GM21447 (cell line): ENCODE data around the gene CDSN.

Experiments
- ATAC-seq: cut with Tn5 transposase; IDR thresholded peaks from one replicate; pipeline ENCODE4 v1.9.1; 2021; ENCODE audit not compliant: unreplicated experiment

The CDSN gene

GRCh38 chr6:31121131-31121790 lies 1.0 kb upstream of the CDSN start:
- no peak for ATAC-seq

GRCh38 chr6:31118178-31118577 lies 2.1 kb downstream of the CDSN start:
- ATAC-seq: no peak

DNA sequence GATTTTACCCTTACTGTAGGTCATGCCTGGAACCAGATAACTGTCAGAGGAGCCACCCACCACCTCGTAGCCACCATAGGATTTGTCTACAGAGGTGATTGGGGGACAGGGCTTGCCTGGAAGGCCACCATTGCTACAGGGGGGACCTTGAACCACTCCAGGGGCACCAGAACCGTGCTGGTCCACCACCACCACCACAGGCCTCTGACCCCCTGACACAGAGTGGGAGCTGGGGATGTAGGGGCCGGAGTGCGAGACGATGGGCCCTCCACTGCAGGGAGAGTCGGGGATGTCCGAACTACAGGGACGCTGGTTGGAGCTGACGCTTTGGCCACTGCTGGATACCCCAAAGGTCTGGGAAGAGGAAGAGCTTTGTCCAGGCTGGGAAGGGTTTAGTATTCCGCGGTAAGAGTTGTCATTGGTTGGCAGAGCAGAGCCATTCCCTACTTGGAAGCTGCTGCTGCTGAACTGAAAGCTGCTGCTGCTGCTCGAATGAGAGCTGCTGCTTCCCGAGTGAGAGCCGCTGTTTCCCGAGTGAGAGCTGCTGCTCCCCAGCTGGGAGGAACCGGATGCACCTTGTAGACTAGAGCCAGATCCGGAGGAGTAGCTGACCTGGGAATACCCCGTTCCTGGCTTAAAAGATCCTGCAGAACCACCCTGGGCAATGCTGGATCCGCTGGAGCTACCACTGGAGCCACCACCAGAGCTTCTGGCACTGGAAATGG lies 3.4 kb downstream of the CDSN start:
- no peak for ATAC-seq

- no peak for ATAC-seq
Measured at GRCh38 chr6:31115941-31116560, 4.2 kb downstream of the CDSN start.

- ATAC-seq: no peak
Measured at GRCh38 chr6:31114970-31115849, 5.0 kb downstream of the CDSN start.

DNA sequence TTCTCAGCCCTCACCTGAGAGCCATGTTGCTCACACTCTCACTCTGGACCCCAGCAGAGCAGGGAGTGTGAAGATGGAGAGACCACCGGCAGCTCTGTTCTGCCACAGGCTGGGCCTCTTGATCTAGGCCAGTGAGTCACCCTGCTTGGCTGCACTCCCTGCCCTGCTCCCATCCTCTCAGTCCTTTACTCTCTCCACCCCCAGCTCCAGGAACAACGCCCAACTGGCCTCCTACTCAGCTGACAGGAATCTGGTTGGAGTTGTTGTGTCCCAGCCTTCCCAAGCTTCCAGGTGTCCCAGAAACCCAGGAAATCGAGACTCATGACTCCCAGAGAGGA lies 5.7 kb downstream of the CDSN start, which contains the start of gene PSORS1C1:
Gene PSORS1C1 (plus strand): TSS at position 260 of the 338 bp plus-strand sequence. CDS start 14,833 bp downstream, outside the sequence.
- ATAC-seq: no peak

- no peak for ATAC-seq
Measured at GRCh38 chr6:31113861-31114540, 6.2 kb downstream of the CDSN start.

DNA sequence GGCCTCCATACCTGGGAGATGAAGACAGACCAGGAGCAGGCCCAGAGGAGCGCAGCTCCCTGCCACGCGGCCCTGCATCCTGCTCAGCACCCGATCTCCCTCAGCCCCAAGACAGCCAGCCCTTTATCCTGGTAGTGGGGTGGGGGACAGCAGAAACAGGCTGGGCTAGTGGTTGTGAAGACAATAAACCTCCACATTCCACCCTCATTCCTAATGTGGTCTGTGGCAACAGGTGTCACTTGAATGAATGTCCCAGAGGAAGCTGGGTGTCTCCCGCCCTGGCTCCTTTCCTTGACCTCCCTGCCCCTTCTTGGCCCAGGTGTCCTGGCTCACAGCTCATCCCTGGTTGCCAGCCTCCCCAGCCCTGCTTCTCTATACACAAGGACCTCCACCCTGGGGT lies 7.8 kb downstream of the CDSN start, which contains the start of gene C6orf15:
Gene C6orf15 (minus strand): TSS at position 98 of the 400 bp plus-strand sequence. CDS start 20 bp downstream, at position 78.
- no peak for ATAC-seq

- no peak for ATAC-seq
Measured at GRCh38 chr6:31111712-31112111, 8.5 kb downstream of the CDSN start.

GRCh38 chr6:31110825-31111582 lies 9.2 kb downstream of the CDSN start:
- no peak for ATAC-seq

DNA sequence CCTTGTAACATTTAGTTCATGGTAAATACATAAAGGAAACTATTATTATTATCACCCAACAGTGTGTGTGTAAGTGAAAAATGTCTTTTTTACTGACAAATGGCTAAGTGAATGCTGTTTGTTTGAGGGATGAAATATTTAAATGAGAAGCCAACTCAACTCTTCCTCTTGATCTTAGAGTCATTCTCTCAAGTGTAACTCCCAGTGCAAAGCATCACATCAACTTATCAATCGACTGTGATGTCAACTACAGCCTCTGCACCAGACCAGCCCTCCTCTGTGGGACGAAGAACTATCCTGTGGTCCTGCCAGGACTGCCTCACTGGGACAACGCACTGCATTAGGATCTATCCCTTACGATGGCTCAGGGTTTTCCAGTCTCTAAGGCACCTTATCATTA lies 13.2 kb downstream of the CDSN start:
- ATAC-seq: no peak

- no peak for ATAC-seq
Measured at GRCh38 chr6:31103136-31103535, 17.1 kb downstream of the CDSN start.

DNA sequence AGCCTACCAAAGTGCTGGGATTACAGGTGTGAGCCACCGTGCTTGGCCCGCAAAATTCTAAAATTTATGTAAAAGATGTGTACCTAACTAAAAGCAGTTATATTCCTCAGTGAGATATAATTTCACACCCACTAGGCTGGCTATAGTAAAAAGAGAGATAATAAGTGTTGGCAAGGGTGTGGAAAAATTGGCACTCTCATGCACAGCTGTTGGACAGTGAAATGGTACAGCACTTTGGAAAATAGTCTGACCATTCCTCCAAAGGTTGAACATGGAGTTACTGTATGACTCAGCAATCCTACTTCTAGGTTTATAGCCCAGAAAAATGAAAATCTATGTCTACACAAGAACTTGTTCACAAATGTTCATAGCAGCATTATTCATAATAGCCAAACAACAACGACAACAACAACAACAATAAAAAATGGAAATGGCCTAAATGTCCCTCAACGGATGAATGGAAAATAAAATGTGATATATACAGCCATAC lies 21.8 kb downstream of the CDSN start:
- ATAC-seq: no peak

GRCh38 chr6:31096656-31097055 lies 23.6 kb downstream of the CDSN start:
- no peak for ATAC-seq

- no peak for ATAC-seq
Measured at GRCh38 chr6:31096215-31096614, 24.0 kb downstream of the CDSN start.

DNA sequence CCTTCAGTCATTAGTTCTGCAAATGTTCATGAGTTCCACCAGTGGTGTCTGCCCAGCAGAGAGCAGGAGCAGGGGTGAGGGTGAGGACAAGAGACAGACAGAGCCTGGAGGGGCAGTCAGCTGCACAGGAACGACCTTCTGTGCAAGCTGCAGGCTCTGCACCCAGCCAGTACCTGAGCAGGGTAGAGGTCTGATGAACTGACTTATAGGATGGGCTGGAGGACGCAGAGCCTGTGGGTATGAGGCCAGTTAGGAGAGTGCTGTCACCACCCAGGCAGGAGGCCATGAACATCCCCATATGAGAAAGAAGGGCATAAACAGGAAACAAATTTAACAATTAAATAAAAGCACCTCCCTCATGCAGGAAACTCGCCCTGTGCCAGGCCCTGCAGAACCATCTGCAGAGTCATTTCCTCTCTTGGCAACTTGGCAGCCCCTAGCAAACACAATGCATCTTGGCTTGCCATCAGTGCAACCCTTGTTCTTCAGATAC lies 25.8 kb downstream of the CDSN start:
- ATAC-seq: no peak

DNA sequence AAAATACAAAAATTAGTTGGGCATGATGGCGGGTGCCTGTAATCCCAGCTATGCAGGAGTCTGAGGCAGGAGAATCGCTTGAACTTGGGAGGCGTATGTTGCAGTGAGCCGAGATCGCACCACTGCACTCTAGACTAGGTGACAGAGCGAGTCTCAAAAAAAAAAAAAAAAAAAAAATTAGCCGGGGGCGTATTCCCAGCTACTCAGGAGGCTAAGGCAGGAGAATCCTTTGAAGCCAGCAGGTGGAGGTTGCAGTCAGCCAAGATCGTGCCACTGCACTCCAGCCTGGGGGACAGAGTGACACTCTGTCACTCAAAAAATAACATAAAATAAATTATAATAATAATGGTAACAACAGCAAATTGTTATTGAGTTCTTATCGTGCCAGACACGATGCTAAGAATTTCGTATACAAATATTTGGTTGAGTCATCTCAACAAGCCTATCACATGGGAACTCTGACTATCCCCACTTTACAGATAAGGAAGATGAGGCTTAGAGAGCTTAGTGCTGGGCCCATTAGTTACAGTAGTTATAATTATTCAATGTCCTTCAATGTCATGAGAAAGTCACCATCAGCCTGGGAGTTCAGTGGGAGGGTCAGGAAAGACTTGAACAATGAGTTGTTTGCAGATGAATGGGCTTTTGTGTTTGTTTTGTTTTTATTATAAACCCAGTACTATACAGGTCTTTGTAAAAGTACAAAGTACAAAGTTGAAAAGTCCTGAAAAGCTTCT lies 27.3 kb downstream of the CDSN start:
- no peak for ATAC-seq

GRCh38 chr6:31092238-31092637 lies 28.0 kb downstream of the CDSN start:
- ATAC-seq: no peak

GRCh38 chr6:31091680-31092079 lies 28.6 kb downstream of the CDSN start:
- ATAC-seq: no peak
